Astrocyte of the cerebellum (primary cell): Measurements from ENCODE around the gene PGAM5.

Experiments used
- DNase-seq: peaks from one replicate; pipeline ENCODE4 v3.0.0-alpha.2; 2011; ENCODE audit warnings: low read depth
- H3K4me3 ChIP-seq: 2 replicates; pipeline ENCODE4 v1.5.1; 2011; ENCODE audit warnings: mild to moderate bottlenecking, low read depth, low read length, moderate library complexity
- CTCF ChIP-seq: IDR thresholded peaks from 2 replicates; pipeline ENCODE4 v1.5.1; 2012; ENCODE audit warnings: low read length, low read depth, moderate library complexity, mild to moderate bottlenecking; ENCODE audit errors: missing control alignments
- in situ Hi-C: cut with HindIII; loops from 2 replicates; pipeline ENCODE4 v1.10.0; 2017; ENCODE audit warnings: low sequenced_read_pairs

Gene PGAM5

DNA sequence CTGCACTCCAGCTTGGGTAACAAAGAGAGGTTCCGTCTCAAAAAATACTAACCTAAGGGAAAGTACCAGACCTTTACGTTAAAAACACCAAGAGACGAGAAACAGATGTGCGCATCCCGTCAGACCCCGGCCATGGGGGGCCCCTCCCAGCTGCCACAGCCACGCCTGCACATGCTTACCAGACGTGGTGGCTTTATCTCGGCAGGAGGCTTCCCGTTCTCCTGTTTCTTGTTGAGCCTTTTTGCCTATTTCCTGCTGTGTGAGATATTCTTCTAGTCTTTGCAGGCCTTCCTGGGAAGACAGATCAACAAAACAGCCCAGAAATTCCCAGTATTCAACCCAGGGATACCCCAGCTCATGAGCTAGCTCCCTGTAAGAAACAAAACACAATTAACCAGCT is 23.6 kb downstream of the PGAM5 start:
- TF ChIP-seq CTCF, result no peak
- H3K4me3 ChIP-seq, result no peak overlapping the region
- peak; percentile 38 for DNase-seq
- in situ Hi-C loops, result no loop called here

- DNase-seq, result no peak
- in situ Hi-C loops, result loop anchor here (5.0 kb wide), 1 partner anchor 77 kb away; no protein-coding TSS in a partner anchor
- TF ChIP-seq CTCF, result no peak
- H3K4me3 ChIP-seq, result no peak overlapping the region
Measured at GRCh38 chr12:132735496-132735895, 24.9 kb downstream of the PGAM5 start.

DNA sequence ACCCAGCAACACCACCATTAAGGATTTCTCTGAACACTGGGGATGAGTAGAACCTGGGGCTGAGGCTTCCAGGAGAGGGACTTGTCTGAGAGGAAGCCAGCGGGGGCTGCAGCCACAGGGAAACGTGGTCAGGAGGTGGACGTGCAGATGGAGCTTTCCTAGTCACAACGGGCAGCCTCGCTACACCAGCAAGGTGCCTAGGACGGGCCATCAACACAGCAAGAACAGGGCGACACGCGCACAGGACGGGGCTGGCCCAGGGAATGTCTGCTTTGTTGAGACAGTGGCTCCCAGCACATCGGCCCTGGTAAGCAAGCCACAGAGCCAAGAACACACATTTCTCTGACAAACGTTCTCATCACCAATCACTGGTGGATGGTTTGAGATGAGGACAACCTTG is 25.7 kb downstream of the PGAM5 start:
- no peak overlapping the region for H3K4me3 ChIP-seq
- TF ChIP-seq CTCF, result no peak
- in situ Hi-C loops, result loop anchor here (5.0 kb wide), 1 partner anchor 76 kb away; no protein-coding TSS in a partner anchor
- DNase-seq, result no peak

DNA sequence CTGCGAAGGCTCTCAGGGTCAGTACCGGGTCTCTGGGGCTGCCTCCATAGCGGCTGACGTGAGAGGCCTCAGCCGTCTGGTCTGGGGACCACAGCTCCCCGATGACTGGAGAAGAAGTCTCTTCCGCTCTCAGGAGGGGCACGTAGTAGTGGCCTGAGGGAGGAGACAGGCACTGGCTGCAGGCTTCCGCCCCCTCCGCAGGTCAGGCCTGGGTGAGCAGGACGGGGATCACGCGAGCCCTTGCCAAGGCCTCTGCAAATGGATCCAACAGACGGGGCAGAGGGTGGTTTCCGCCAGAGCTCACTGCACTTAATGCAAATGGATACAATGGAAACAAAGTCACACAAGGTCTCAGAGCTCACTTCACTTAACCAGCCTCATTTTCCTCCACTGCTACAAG is 26.3 kb downstream of the PGAM5 start:
- TF ChIP-seq CTCF, result no peak
- H3K4me3 ChIP-seq, result no peak overlapping the region
- in situ Hi-C loops, result loop anchor here (5.0 kb wide), 1 partner anchor 75 kb away; no protein-coding TSS in a partner anchor
- DNase-seq, result no peak

GRCh38 chr12:132739600-132740312 is 29.1 kb downstream of the PGAM5 start:
- in situ Hi-C loops, result loop anchor here (5.0 kb wide), 1 partner anchor 73 kb away; no protein-coding TSS in a partner anchor
- no peak overlapping the region for H3K4me3 ChIP-seq
- no peak for TF ChIP-seq CTCF
- DNase-seq, result no peak

DNA sequence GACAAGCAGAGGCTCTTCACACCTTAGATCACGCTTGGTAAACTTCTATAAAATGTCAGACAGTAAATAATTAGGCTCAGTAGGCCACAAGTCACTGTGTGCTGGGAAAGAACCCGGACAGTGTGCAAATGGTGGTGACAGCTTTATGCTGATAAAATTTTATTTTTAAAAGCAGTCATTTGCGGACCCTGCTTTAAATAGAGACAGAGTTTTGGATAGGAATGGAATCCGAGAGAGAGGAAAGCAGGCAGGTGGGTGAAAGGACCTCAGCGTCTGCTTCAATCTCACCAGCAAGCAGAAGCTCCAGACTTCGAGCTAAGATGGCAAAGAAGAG is 29.6 kb downstream of the PGAM5 start:
- no peak overlapping the region for H3K4me3 ChIP-seq
- in situ Hi-C loops, result no loop called here
- no peak for DNase-seq
- no peak for TF ChIP-seq CTCF

- in situ Hi-C loops, result no loop called here
- H3K4me3 ChIP-seq, result no peak overlapping the region
- no peak for TF ChIP-seq CTCF
- DNase-seq, result no peak
Measured at GRCh38 chr12:132740652-132741051, 30.0 kb downstream of the PGAM5 start.
